Measurements from ENCODE around the gene QSER1.

- TF ChIP-seq ZNF532 (CRISPR knock-in tag; IDR thresholded peaks at IDR 0.05; ENCODE audit: borderline replicate concordance) (no peak), CTCF (IDR thresholded peaks at IDR 0.05) (no peak), ZNF138 (CRISPR knock-in tag; conservative IDR thresholded peaks at IDR 0.05) (no peak), CBFB (CRISPR knock-in tag; IDR thresholded peaks at IDR 0.05; ENCODE audit: low read depth) (no peak), MLX (CRISPR knock-in tag; IDR thresholded peaks at IDR 0.05) (no peak), ETV6 (CRISPR knock-in tag; IDR thresholded peaks at IDR 0.05) (no peak), CREM (CRISPR knock-in tag; IDR thresholded peaks at IDR 0.05) (no peak), ESRRA (CRISPR knock-in tag; IDR thresholded peaks at IDR 0.05; ENCODE audit: borderline replicate concordance) (no peak), ATF3 (CRISPR knock-in tag; conservative IDR thresholded peaks at IDR 0.05) (no peak), NFYB (CRISPR knock-in tag; conservative IDR thresholded peaks at IDR 0.05; ENCODE audit: low read depth) (no peak)
These were observed 71.1 kb downstream of the QSER1 start for GRCh38 chr11:32963721-32964120.
